Skeletal muscle tissue (tissue), 4 donors: ENCODE data around the gene CEP128. TPM values are rescaled to one million over a fixed set of nuclear protein-coding genes. Genes with fewer than 3 reads are reported as not detected.

Experiments
- H3K27ac ChIP-seq: one replicate; pipeline ENCODE4 v1.7.0; 2013; ENCODE audit warnings: mild to moderate bottlenecking, low read depth, low read length, inconsistent platforms
- H3K27me3 ChIP-seq, 3 donors: one replicate each; pipeline ENCODE4 v1.7.0; 2013; ENCODE audit warnings: low read length in 3 of 3; ENCODE audit not compliant: control insufficient read depth in 3 of 3, insufficient read depth in 3 of 3
- H3K36me3 ChIP-seq, 3 donors: one replicate each; pipeline ENCODE4 v1.7.0; 2013; ENCODE audit warnings: low read length in 3 of 3; ENCODE audit not compliant: control insufficient read depth in 3 of 3, insufficient read depth in 3 of 3
- H3K4me1 ChIP-seq, 3 donors: one replicate each; pipeline ENCODE4 v1.7.0; 2013; ENCODE audit warnings: low read length in 3 of 3, mild to moderate bottlenecking in 3 of 3; ENCODE audit not compliant: control insufficient read depth in 3 of 3, insufficient read depth in 3 of 3
- H3K4me3 ChIP-seq, 3 donors: one replicate each; pipeline ENCODE4 v1.7.0; 2013; ENCODE audit warnings: low read length in 3 of 3
- H3K9ac ChIP-seq, 3 donors: one replicate each; pipeline ENCODE4 v1.7.0; 2013; ENCODE audit warnings: low read length in 3 of 3, mild to moderate bottlenecking in 3 of 3, moderate library complexity in 2 of 3, low read depth in 1 of 3
- H3K9me3 ChIP-seq, 3 donors: one replicate each; pipeline ENCODE4 v1.7.0; 2013; ENCODE audit warnings: low read length in 3 of 3; ENCODE audit not compliant: control insufficient read depth in 3 of 3
- total RNA-seq: library from RNA; depleted of rRNA; stranded (reverse); fragments of >200 nt; gene quantifications from one replicate; pipeline ENCODE4 v1.2.3, GENCODE V29; 2014
- donor health status: Osteomylitis.

Gene CEP128
- total RNA-seq, 1 donor from 2014 or later: 6.8 TPM

- Histone ChIP-seq H3K4me1 (no peaks in the 10 kb centered on the region), H3K36me3 (no peaks in the 10 kb centered on the region), H3K27ac (no peak overlapping the region), H3K4me3 (no peak overlapping the region), H3K9ac (no peak overlapping the region), H3K27me3 (no peaks in the 10 kb centered on the region), H3K9me3 (no peaks in the 10 kb centered on the region)
These were observed 171.2 kb downstream of the CEP128 start for GRCh38 chr14:80770114-80770908.

GRCh38 chr14:80768646-80769045, 172.9 kb downstream of the CEP128 start:
- Histone ChIP-seq H3K27ac (no peak overlapping the region), H3K9me3 (no peaks in the 10 kb centered on the region), H3K4me1 (no peaks in the 10 kb centered on the region), H3K9ac (no peak overlapping the region), H3K27me3 (no peaks in the 10 kb centered on the region), H3K36me3 (no peaks in the 10 kb centered on the region), H3K4me3 (no peak overlapping the region)

- Histone ChIP-seq H3K9me3 (no peaks in the 10 kb centered on the region), H3K9ac (no peak overlapping the region), H3K36me3 (no peaks in the 10 kb centered on the region)
These were observed 176.5 kb downstream of the CEP128 start for GRCh38 chr14:80764921-80765507.

GRCh38 chr14:80764496-80764895, 177.0 kb downstream of the CEP128 start:
- Histone ChIP-seq H3K4me3 (no peak overlapping the region), H3K27me3 (no peaks in the 10 kb centered on the region), H3K9me3 (no peaks in the 10 kb centered on the region), H3K9ac (no peak overlapping the region), H3K27ac (no peak overlapping the region), H3K4me1 (no peaks in the 10 kb centered on the region), H3K36me3 (no peaks in the 10 kb centered on the region)

More at GRCh38 chr14:80764921-80765507, 176.5 kb downstream of the CEP128 start:
- Histone ChIP-seq H3K27me3 (no peaks in the 10 kb centered on the region), H3K4me1 (no peaks in the 10 kb centered on the region), H3K27ac (no peak overlapping the region), H3K4me3 (no peak overlapping the region)

GRCh38 chr14:80762641-80763228, 178.8 kb downstream of the CEP128 start:
- H3K9me3 ChIP-seq: no peaks in the 10 kb centered on the region
- H3K36me3 ChIP-seq: no peaks in the 10 kb centered on the region
- no peak overlapping the region for H3K27ac ChIP-seq
- no peaks in the 10 kb centered on the region for H3K4me1 ChIP-seq
- H3K27me3 ChIP-seq: no peaks in the 10 kb centered on the region
- H3K4me3 ChIP-seq: no peak overlapping the region
- no peak overlapping the region for H3K9ac ChIP-seq

- H3K36me3 ChIP-seq: no peaks in the 10 kb centered on the region
- no peaks in the 10 kb centered on the region for H3K4me1 ChIP-seq
- no peak overlapping the region for H3K27ac ChIP-seq
- H3K9me3 ChIP-seq: no peaks in the 10 kb centered on the region
- H3K9ac ChIP-seq: no peak overlapping the region
- no peaks in the 10 kb centered on the region for H3K27me3 ChIP-seq
- H3K4me3 ChIP-seq: no peak overlapping the region
These were observed 186.8 kb downstream of the CEP128 start for GRCh38 chr14:80754696-80755095.

- no peaks in the 10 kb centered on the region for H3K27me3 ChIP-seq
These were observed 190.3 kb downstream of the CEP128 start for GRCh38 chr14:80751285-80751684.

GRCh38 chr14:80726211-80726610, 215.3 kb downstream of the CEP128 start:
- H3K36me3 ChIP-seq: no peaks in the 10 kb centered on the region

More at GRCh38 chr14:80751285-80751684, 190.3 kb downstream of the CEP128 start:
- H3K36me3 ChIP-seq: no peaks in the 10 kb centered on the region
- no peak overlapping the region for H3K9ac ChIP-seq
- no peaks in the 10 kb centered on the region for H3K4me1 ChIP-seq
- no peak overlapping the region for H3K4me3 ChIP-seq
- H3K27ac ChIP-seq: no peak overlapping the region
- H3K9me3 ChIP-seq: no peaks in the 10 kb centered on the region

GRCh38 chr14:80718940-80719339, 222.6 kb downstream of the CEP128 start:
- no peaks in the 10 kb centered on the region for H3K27me3 ChIP-seq
- no peaks in the 10 kb centered on the region for H3K9me3 ChIP-seq

More at GRCh38 chr14:80726211-80726610, 215.3 kb downstream of the CEP128 start:
- no peaks in the 10 kb centered on the region for H3K27me3 ChIP-seq
- H3K9me3 ChIP-seq: no peaks in the 10 kb centered on the region
- H3K9ac ChIP-seq: no peak overlapping the region
- no peak overlapping the region for H3K27ac ChIP-seq
- H3K4me3 ChIP-seq: no peak overlapping the region
- H3K4me1 ChIP-seq: no peaks in the 10 kb centered on the region

GRCh38 chr14:80714474-80714873, 227.1 kb downstream of the CEP128 start:
- no peaks in the 10 kb centered on the region for H3K9me3 ChIP-seq
- H3K27ac ChIP-seq: no peak overlapping the region
- no peak overlapping the region for H3K9ac ChIP-seq
- no peaks in the 10 kb centered on the region for H3K36me3 ChIP-seq
- no peaks in the 10 kb centered on the region for H3K4me1 ChIP-seq
- no peaks in the 10 kb centered on the region for H3K27me3 ChIP-seq
- H3K4me3 ChIP-seq: no peak overlapping the region

More at GRCh38 chr14:80718940-80719339, 222.6 kb downstream of the CEP128 start:
- Histone ChIP-seq H3K4me3 (no peak overlapping the region), H3K27ac (no peak overlapping the region), H3K36me3 (no peaks in the 10 kb centered on the region), H3K4me1 (no peaks in the 10 kb centered on the region), H3K9ac (no peak overlapping the region)
